Skeletal muscle satellite cell (primary cell): ENCODE measurements around the gene JCHAIN. TPM values are rescaled to one million over a fixed set of nuclear protein-coding genes. Genes with fewer than 3 reads are reported as not detected.

Source experiments
- H3K27me3 ChIP-seq: 2 replicates; pipeline ENCODE4 v1.7.0; 2013; ENCODE audit warnings: low read length; ENCODE audit not compliant: control insufficient read depth, insufficient read depth
- H3K36me3 ChIP-seq: 2 replicates; pipeline ENCODE4 v1.7.0; 2013; ENCODE audit warnings: mild to moderate bottlenecking, control low read depth, low read length; ENCODE audit not compliant: insufficient read depth
- H3K4me1 ChIP-seq: 2 replicates; pipeline ENCODE4 v1.7.0; 2013; ENCODE audit warnings: low read length; ENCODE audit not compliant: control insufficient read depth, insufficient read depth
- H3K4me2 ChIP-seq: 2 replicates; pipeline ENCODE4 v1.7.0; 2013; ENCODE audit warnings: mild to moderate bottlenecking, low read length
- H3K4me3 ChIP-seq: 2 replicates; pipeline ENCODE4 v1.7.0; 2013; ENCODE audit warnings: low read length
- H3K9ac ChIP-seq: 2 replicates; pipeline ENCODE4 v1.7.0; 2013; ENCODE audit warnings: mild to moderate bottlenecking, low read depth, low read length, moderate library complexity
- H3K9me3 ChIP-seq: replicated peaks from 2 replicates; pipeline ENCODE4 v1.7.0; 2013; ENCODE audit warnings: mild to moderate bottlenecking, control low read depth, low read length
- total RNA-seq: library from RNA; depleted of rRNA; stranded (reverse); fragments of >200 nt; gene quantifications from 2 replicates; pipeline ENCODE4 v1.2.3, GENCODE V29; 2012; rRNA removed

Gene JCHAIN
- 0.22 TPM in 1 of 2 replicates, not detected in the other for total RNA-seq

DNA sequence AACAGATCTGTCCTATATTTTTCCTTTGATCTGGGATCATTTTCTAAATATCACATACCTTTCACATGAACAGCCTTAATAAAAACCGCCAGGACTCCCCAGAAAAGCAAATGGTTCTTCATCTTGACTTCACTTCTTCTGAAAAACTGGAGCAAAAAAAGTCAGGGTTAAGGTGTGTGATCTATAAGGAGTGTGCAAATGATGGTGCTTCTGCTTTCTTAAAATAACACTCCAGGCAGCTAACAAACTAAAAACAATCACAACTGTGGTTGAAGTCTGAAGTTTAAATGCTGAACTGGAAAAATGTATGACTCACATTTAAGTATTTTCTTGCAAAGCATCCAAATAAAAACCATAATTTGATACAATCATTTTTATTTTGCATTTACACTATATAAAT lies at the start of gene JCHAIN:
Gene JCHAIN (minus strand): TSS at position 140 of the 400 bp plus-strand sequence. CDS start 18 bp downstream, at position 122.
- Histone ChIP-seq H3K4me3 (no peak within 1 kb of the TSS), H3K36me3 (no peaks in the 10 kb centered on the region), H3K9ac (no peak within 1 kb of the TSS), H3K4me2 (peak within 1 kb of the TSS; percentile 52), H3K9me3 (no peaks in the 10 kb centered on the region), H3K27me3 (no peaks in the 10 kb centered on the region), H3K4me1 (peaks cover 17% of the 10 kb centered on the region)

- Histone ChIP-seq H3K4me3 (no peak overlapping the region), H3K27me3 (no peaks in the 10 kb centered on the region), H3K36me3 (no peaks in the 10 kb centered on the region), H3K9me3 (no peaks in the 10 kb centered on the region), H3K9ac (no peak overlapping the region), H3K4me2 (no peak overlapping the region), H3K4me1 (no peaks in the 10 kb centered on the region)
These were observed 48.8 kb upstream of the JCHAIN start for GRCh38 chr4:70715097-70715496.

- Histone ChIP-seq H3K9ac (no peak overlapping the region), H3K4me1 (no peaks in the 10 kb centered on the region), H3K27me3 (no peaks in the 10 kb centered on the region), H3K9me3 (no peaks in the 10 kb centered on the region), H3K4me2 (no peak overlapping the region), H3K4me3 (no peak overlapping the region), H3K36me3 (no peaks in the 10 kb centered on the region)
These were observed 48.0 kb upstream of the JCHAIN start for GRCh38 chr4:70714079-70714887.

DNA sequence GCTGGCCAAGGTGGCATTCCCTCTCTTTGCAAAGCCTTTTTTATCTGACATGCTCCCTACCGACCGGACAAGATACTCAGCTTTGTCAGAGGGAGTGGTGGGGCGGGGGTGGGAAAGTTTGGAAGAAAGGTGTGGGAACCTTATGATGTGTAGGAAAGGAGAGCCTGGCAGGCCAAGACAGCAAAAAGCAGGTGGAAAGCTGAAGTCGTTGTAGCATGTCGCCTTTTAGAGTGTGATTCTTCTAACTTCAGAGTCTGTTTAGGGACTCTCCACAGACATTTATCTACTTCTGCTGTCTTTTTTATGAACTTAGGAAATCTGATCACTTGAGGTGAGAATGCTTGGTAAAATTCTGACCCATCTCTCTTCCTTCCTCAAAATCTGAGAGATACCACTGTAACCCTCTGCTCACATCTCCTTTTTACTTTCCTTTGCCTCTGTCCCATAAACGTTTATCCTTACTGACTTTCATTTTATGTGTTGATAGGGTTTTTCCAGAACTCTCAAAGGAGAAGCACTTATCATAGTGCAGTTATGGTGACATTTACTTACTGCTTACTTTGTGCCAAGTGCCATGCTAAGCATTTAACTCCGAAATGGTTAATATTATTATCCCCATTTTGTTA lies 47.3 kb upstream of the JCHAIN start:
- Histone ChIP-seq H3K27me3 (no peaks in the 10 kb centered on the region), H3K4me2 (no peak overlapping the region), H3K9ac (no peak overlapping the region), H3K36me3 (no peaks in the 10 kb centered on the region), H3K4me3 (no peak overlapping the region), H3K4me1 (no peaks in the 10 kb centered on the region), H3K9me3 (no peaks in the 10 kb centered on the region)

GRCh38 chr4:70712604-70713452 lies 46.5 kb upstream of the JCHAIN start:
- H3K9ac ChIP-seq: no peak overlapping the region

DNA sequence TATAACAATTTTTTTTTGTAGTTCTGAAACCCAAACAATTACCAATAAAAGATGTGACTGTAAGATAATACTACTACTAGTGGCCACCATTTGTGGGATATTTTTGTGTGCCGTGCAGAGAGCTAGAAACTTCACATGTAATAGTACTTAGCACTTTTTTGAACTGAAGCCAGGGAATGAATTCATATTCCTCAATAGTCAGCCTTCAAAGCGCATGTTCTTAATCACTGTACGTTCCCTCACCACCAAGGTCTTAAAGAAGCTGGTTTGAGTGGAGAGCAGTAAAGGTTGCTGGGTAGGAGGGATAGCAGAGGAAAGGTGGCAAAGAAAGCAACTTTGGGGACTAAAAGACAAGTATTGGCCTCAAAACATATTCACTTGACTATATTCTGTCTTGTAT lies 45.8 kb upstream of the JCHAIN start:
- peaks cover 4% of the 10 kb centered on the region for H3K4me1 ChIP-seq
- no peak overlapping the region for H3K9ac ChIP-seq
- H3K4me3 ChIP-seq: no peak overlapping the region
- H3K27me3 ChIP-seq: no peaks in the 10 kb centered on the region
- no peaks in the 10 kb centered on the region for H3K9me3 ChIP-seq
- H3K36me3 ChIP-seq: no peaks in the 10 kb centered on the region
- H3K4me2 ChIP-seq: no peak overlapping the region

More at GRCh38 chr4:70712604-70713452, 46.5 kb upstream of the JCHAIN start:
- Histone ChIP-seq H3K9me3 (no peaks in the 10 kb centered on the region), H3K4me1 (no peaks in the 10 kb centered on the region), H3K4me2 (no peak overlapping the region), H3K4me3 (no peak overlapping the region), H3K36me3 (no peaks in the 10 kb centered on the region), H3K27me3 (no peaks in the 10 kb centered on the region)

- Histone ChIP-seq H3K9me3 (no peaks in the 10 kb centered on the region), H3K4me2 (no peak overlapping the region), H3K9ac (no peak overlapping the region), H3K4me3 (no peak overlapping the region), H3K27me3 (no peaks in the 10 kb centered on the region), H3K4me1 (peaks cover 10% of the 10 kb centered on the region), H3K36me3 (no peaks in the 10 kb centered on the region)
These were observed 45.3 kb upstream of the JCHAIN start for GRCh38 chr4:70711599-70711998.

GRCh38 chr4:70709611-70710205 lies 43.4 kb upstream of the JCHAIN start:
- Histone ChIP-seq H3K9me3 (no peaks in the 10 kb centered on the region), H3K36me3 (no peaks in the 10 kb centered on the region), H3K4me2 (no peak overlapping the region), H3K4me1 (peaks cover 14% of the 10 kb centered on the region), H3K4me3 (no peak overlapping the region), H3K9ac (no peak overlapping the region), H3K27me3 (no peaks in the 10 kb centered on the region)

- H3K27me3 ChIP-seq: no peaks in the 10 kb centered on the region
- H3K4me1 ChIP-seq: peaks cover 25% of the 10 kb centered on the region
- peak overlapping the region; percentile 75 for H3K4me3 ChIP-seq
- no peaks in the 10 kb centered on the region for H3K36me3 ChIP-seq
- H3K9me3 ChIP-seq: no peaks in the 10 kb centered on the region
- peak overlapping the region; percentile 84 for H3K4me2 ChIP-seq
- H3K9ac ChIP-seq: peak overlapping the region; percentile 93
These were observed 40.2 kb upstream of the JCHAIN start for GRCh38 chr4:70706516-70706915.

DNA sequence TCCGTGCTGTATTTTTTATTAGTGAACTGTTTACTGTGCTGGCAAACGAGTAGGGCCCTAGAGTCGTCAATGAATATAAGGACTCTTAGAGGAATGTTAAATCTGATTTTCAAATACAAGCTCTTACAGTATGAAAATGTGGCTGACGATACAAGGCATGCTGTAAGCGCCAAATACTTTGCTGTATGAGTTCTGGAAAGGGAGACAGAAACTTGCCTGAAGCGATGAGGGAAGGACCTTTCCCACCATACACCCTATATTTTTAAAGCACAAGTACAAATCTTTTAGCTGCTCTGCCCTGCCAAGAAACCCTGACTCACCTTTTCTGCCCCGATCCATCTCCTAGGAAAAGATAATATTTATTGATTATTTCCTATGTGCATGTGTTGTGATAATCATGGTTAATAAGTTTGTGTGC lies 39.7 kb upstream of the JCHAIN start:
- peaks cover 25% of the 10 kb centered on the region for H3K4me1 ChIP-seq
- H3K9me3 ChIP-seq: no peaks in the 10 kb centered on the region
- peak overlapping the region; percentile 84 for H3K4me2 ChIP-seq
- H3K27me3 ChIP-seq: no peaks in the 10 kb centered on the region
- H3K4me3 ChIP-seq: peak overlapping the region; percentile 75
- no peaks in the 10 kb centered on the region for H3K36me3 ChIP-seq
- H3K9ac ChIP-seq: peak overlapping the region; percentile 93
